ENCODE results near the gene ARHGAP9.
A peak's percentile ranks its signal among the peaks of the same experiment; 100 is the strongest.
"Not testable (repeated sequence)": the region's sequence is repeated elsewhere in the genome, so short reads cannot be mapped to it uniquely, and the experiment has no call there.

The ARHGAP9 gene

DNA sequence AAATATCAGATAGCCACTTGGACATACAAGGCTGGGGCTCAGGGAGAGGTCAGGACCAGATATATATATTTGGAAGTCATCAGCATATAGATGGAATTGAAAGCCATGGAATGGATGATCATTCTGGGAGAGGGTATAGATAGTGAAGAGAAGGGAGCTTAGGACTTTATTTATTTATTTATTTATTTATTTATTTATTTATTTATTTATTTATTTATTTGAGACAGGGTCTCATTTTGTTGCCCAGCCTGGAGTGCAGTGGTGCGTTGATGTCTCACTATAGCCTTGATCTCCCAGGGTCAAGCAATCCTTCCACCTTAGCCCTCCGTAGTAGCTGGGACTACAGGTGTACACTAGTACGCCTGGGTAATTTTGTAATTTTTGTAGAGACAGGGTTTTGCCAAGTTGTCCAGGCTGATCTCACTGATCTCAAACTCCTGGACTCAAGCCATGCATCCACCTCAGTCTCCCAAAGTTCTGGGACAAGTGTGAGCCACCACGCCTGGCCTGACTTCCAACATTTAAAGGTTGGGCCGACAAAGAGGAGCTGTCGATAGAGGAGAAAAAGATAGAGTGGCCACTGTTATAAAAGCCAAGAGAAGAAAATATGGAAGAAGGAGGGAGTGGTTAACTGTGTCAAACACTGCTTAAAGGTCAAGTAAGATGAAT lies 33.2 kb downstream of the ARHGAP9 start:
- no peak for TF ChIP-seq POLR2A (IDR thresholded peaks at IDR 0.05; ENCODE audit: low read depth, low read length)
- no peak for DNase-seq (ENCODE audit: insufficient read length, low spot score)
- no peak for FAIRE-seq

GRCh38 chr12:57444744-57445143 lies 34.9 kb downstream of the ARHGAP9 start:
- no peak for FAIRE-seq
- no peak for TF ChIP-seq POLR2A (IDR thresholded peaks at IDR 0.05; ENCODE audit: low read depth, low read length)
- DNase-seq (ENCODE audit: insufficient read length, low spot score), result no peak

DNA sequence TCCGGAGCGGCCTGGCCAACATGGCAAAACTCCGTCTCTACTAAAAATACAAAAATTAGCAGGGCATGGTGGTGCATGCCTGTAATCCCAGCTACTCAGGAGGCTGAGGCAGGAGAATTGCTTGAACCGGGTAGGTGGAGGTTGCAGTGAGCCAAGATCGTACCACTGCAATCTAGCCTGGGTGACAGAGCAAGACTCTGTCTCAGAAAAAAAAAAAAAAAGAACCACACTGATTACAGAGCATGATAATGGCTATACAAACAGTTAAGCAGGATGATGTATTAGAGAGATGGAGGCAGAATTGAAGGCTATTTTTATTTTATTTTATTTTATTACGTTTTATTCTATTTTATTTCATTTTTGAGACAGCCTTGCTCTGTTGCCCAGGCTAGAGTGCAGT lies 35.3 kb downstream of the ARHGAP9 start:
- DNase-seq (ENCODE audit: insufficient read length, low spot score); FAIRE-seq: not testable (repeated sequence)

- FAIRE-seq, result no peak
- DNase-seq (ENCODE audit: insufficient read length, low spot score), result no peak
- TF ChIP-seq POLR2A (IDR thresholded peaks at IDR 0.05; ENCODE audit: low read depth, low read length), result no peak
These were observed 37.7 kb downstream of the ARHGAP9 start for GRCh38 chr12:57441846-57442427.

DNA sequence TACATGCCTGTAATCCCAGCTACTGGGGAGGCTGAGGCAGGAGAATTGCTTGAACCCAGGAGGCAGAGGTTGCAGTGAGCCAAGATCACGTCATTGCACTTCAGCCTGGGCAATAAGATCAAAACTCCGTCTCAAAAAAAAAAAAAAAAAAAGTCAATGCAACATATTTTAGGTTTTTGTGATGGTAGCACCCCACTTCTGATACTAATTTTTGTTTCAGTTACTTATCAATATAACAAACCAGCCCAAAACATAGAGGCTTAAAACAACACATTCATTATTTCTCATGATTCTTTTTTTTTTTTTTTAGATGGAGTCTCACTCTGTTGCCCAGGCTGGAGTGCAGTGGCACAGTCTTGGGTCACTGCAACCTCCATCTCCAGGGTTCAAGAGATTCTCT lies 38.3 kb downstream of the ARHGAP9 start:
- not testable (repeated sequence) for DNase-seq (ENCODE audit: insufficient read length, low spot score); FAIRE-seq

GRCh38 chr12:57439762-57440266 lies 39.9 kb downstream of the ARHGAP9 start:
- DNase-seq (ENCODE audit: insufficient read length, low spot score), result no peak
- TF ChIP-seq POLR2A (IDR thresholded peaks at IDR 0.05; ENCODE audit: low read depth, low read length), result no peak
- FAIRE-seq, result no peak

DNA sequence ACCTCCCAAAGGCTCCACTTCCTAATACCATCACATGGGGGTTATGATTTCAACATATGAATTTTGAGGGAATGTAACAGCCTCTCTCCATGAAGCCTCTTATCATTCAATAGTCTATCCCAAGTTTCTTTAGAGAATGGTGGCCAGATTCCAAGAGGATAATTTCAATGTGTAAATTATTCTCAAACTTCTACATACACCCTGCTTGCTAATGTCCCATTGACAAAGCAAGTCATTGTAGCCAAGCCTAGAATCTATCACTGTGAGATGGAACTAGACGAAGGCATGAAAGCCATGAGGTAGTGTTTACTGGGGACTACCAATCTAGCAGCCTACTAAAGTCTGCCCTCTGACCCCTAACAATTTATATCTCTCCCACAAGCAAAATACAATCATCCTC lies 41.3 kb downstream of the ARHGAP9 start:
- FAIRE-seq, result no peak
- TF ChIP-seq POLR2A (IDR thresholded peaks at IDR 0.05; ENCODE audit: low read depth, low read length), result no peak
- no peak for DNase-seq (ENCODE audit: insufficient read length, low spot score)

GRCh38 chr12:57435293-57435692 lies 44.4 kb downstream of the ARHGAP9 start:
- no peak for TF ChIP-seq POLR2A (IDR thresholded peaks at IDR 0.05; ENCODE audit: low read depth, low read length)
- DNase-seq (ENCODE audit: insufficient read length, low spot score) (no peak), FAIRE-seq (no peak)

DNA sequence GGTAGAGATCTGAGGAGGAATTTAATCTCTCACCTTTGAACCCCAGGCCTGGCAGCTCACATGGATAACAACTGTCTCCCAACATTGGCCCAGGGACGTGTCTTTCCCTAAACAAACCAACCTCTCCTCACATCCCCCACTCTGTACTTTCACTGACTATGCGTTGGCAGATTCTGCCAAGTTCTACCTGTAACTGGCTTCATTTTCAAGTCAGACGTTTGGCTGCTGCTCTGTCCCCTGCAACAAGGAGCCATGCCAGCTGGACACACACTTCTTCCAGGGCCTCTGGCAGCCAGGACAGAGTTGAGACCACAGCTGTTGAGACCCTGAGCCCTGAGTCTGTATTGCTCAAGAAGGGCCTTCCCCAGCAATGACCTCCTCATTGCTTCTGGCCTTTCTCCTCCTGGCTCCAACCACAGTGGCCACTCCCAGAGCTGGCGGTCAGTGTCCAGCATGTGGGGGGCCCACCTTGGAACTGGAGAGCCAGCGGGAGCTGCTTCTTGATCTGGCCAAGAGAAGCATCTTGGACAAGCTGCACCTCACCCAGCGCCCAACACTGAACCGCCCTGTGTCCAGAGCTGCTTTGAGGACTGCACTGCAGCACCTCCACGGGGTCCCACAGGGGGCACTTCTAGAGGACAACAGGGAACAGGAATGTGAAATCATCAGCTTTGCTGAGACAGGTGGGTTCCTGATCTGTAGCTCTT lies 45.0 kb downstream of the ARHGAP9 start, which contains the start of gene INHBC:
TSS of gene INHBC (plus strand) at position 268 of the 707 bp plus-strand sequence. CDS start at position 371, 103 bp downstream.
- FAIRE-seq (no peak), DNase-seq (ENCODE audit: insufficient read length, low spot score) (no peak)
- no peak for TF ChIP-seq POLR2A (IDR thresholded peaks at IDR 0.05; ENCODE audit: low read depth, low read length)

DNA sequence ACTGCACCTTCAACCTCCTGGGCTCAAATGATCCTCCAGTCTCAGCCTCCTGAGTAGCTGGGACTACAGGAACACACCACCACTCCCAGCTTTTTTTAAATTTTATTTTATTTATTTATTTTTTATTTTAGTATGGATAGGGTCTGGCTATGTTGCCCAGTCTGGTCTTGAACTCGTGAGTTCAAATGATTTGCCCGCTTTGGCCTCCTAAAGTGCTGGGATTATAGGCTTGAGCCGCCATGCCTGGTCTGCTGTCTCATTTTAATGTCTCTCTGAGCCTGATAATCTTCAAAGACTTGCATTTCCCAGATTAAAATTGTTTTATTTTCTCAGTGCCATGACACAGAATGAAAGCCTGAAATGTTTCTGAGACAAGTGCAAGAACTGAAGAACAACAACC lies 46.3 kb downstream of the ARHGAP9 start:
- no peak for FAIRE-seq
- no peak for TF ChIP-seq POLR2A (IDR thresholded peaks at IDR 0.05; ENCODE audit: low read depth, low read length)
- no peak for DNase-seq (ENCODE audit: insufficient read length, low spot score)

DNA sequence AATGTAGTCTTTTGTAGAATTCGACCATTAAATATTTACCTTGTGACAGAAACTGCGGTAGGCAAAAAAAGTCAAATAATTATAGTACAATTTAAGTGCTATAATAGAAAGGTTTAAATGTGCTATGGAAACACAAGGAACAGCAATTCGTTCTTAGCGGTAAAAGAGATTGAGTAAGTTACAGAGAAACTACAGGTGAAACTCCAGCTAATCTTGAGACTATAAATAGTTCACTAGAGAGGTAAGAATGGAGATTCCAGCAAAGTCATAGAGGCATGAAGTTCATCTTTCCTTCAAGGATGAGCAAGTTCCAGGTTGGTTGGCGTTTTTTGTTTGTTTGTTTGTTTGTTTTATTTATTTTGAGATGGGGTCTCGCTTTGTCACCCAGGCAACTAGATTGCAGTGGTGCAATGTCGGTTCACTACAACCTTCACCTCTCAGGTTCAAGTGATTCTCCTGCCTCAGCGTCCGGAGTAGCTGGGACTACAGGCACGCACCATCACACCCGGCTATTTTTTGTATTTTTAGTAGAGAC lies 47.9 kb downstream of the ARHGAP9 start:
- FAIRE-seq (no peak), DNase-seq (ENCODE audit: insufficient read length, low spot score) (no peak)
- no peak for TF ChIP-seq POLR2A (IDR thresholded peaks at IDR 0.05; ENCODE audit: low read depth, low read length)

DNA sequence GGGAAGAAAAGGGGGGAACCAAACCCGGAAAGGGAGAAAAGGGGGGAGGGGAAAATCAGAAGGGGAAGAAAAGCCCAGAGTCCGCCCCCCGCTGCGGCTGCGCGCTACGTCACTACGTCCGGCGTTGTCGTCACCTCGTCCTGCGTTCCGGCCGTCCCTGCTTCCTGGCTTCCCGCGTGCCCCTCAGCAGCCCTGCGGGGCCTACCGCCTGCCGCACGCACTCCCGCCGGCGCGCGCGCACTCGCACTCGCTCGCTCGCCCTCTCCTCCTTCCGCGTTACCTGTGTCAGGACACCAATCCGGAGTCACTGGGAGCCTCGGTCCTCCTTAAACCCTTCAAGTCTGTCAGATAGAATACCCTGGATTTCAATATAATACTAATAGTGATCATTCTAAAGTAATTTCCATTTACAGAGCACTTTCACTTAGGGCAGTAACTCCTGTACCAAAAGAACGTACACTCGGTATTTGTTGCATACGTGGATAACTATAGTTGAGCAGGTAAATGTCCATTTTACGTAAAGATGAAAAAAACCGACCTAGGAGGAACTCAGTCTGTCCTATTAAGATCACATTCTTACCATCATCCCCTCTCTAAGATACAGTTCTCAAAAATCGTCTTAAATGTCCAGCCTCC lies 48.6 kb downstream of the ARHGAP9 start, which contains the start of gene R3HDM2:
TSS of gene R3HDM2 (minus strand) at position 113 of the 636 bp plus-strand sequence. CDS start 120,615 bp downstream, outside the sequence.
- peak; percentile 90 for TF ChIP-seq POLR2A (IDR thresholded peaks at IDR 0.05; ENCODE audit: low read depth, low read length)
- FAIRE-seq, result peak; percentile 84

GRCh38 chr12:57430112-57430930 lies 49.3 kb downstream of the ARHGAP9 start:
- FAIRE-seq, result no peak
- DNase-seq (ENCODE audit: insufficient read length, low spot score), result peak; percentile 21
- TF ChIP-seq POLR2A (IDR thresholded peaks at IDR 0.05; ENCODE audit: low read depth, low read length), result 0 out of 2 replicates have a peak, but pooled peaks have one; percentile 30

More for the DNA sequence above, 48.6 kb downstream of the ARHGAP9 start, which contains the start of gene R3HDM2:
- DNase-seq (ENCODE audit: insufficient read length, low spot score), result peak; percentile 95
